GM12891 (cell line): ENCODE measurements around the gene UGT2B11.

Experiments used
- POLR2A ChIP-seq: IDR thresholded peaks from 2 replicates; pipeline ENCODE4 v1.6.1; 2011; ENCODE audit warnings: low read depth, low read length, control low read depth
- POLR2AphosphoS5 ChIP-seq: IDR thresholded peaks from 2 replicates; pipeline ENCODE4 v1.6.1; 2011; ENCODE audit warnings: low read depth, low read length, control low read depth
- POU2F2 ChIP-seq: IDR thresholded peaks from 2 replicates; pipeline ENCODE4 v1.6.1; 2011; ENCODE audit warnings: low read depth, mild to moderate bottlenecking, control low read depth, low read length, moderate library complexity
- SPI1 ChIP-seq: IDR thresholded peaks from 2 replicates; pipeline ENCODE4 v1.6.1; 2011; ENCODE audit warnings: low read depth, low read length, control low read depth

- TF ChIP-seq POLR2A: no peak
- no peak for TF ChIP-seq POLR2AphosphoS5
- TF ChIP-seq POU2F2: no peak
- TF ChIP-seq SPI1: no peak
Observed at GRCh38 chr4:69239557-69240168, 25.1 kb upstream of the UGT2B11 start.
